Measurements from ENCODE around the gene PTPRN2. TPM values are rescaled to one million over a fixed set of nuclear protein-coding genes. Genes with fewer than 3 reads are reported as not detected.

Gene PTPRN2
- polyA plus RNA-seq, 1 of the 3 experiments (the other 2 are of a cell fraction): 4.0 TPM

DNA sequence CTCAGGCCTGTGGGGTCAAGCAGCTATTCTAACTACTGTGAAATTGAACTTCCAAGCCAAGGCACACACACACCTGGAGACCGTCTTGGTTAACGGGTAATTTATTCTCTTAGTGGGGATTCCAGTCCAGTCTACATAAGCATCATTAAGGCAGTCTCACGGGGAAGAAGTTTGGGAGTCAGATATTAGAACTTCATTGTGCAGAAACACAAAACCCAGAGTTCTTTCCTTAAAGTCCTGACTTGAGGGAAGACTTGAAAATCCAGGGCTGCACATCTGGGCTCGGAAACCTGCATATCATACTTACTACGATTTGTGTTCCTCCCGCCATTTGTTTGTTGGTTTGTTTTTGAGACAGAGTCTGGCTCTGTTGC, 112.0 kb downstream of the PTPRN2 start:
- POLR2A ChIA-PET: no interaction called here
- CTCF ChIA-PET: interaction anchor here (1.2 kb wide), 1 partner anchor 20 kb away, joined by 4 read pairs; no protein-coding TSS in a partner anchor
- Histone ChIP-seq H4K20me1 (ENCODE audit: insufficient read depth) (no peaks in the 10 kb centered on the region), H3K79me2 (ENCODE audit: insufficient read depth) (no peaks in the 10 kb centered on the region), H3K36me3 (replicated peaks in 1 of 2; ENCODE audit: control insufficient read depth in 1 of 2, insufficient read depth in 2 of 2, low read length in 1 of 2) (no peaks in the 10 kb centered on the region), H3K27ac (ENCODE audit: low read depth in 2 of 2, low read length in 1 of 2) (no peak overlapping the region), H3K9me2 (no peaks in the 10 kb centered on the region), H3F3A (replicated peaks; ENCODE audit: insufficient read depth) (no peaks in the 10 kb centered on the region), H3K27me3 (ENCODE audit: insufficient read depth) (no peaks in the 10 kb centered on the region), H3K9me3 (no peaks in the 10 kb centered on the region; the same call in 1 of the 2 replicates), H3K9ac (no peak overlapping the region), H3K4me2 (no peak overlapping the region), H3K4me1 (ENCODE audit: control insufficient read depth in 1 of 2, insufficient read depth in 2 of 2, low read depth in 1 of 2, low read length in 1 of 2) (peaks cover 0 to 9% of the 10 kb centered on the region in 2 experiments; a peak in 1 of 4 replicates), H2AFZ (ENCODE audit: low read depth) (no peak overlapping the region), H3K4me3 (ENCODE audit: low read depth in 2 of 2, low read length in 1 of 2) (no peak overlapping the region)
- 55% methylated on average over 6 of the region's 6 CpGs for WGBS (ENCODE audit: low lambda C conversion rate)
- DNase-seq: no peak
- no peak for TF ChIP-seq JUND (IDR thresholded peaks at IDR 0.05)
- TF ChIP-seq MEF2A (IDR thresholded peaks at IDR 0.05; ENCODE audit: borderline replicate concordance, low read depth): no peak
- no peak for TF ChIP-seq RCOR1 (IDR thresholded peaks at IDR 0.05; ENCODE audit: low read length)
- no peak for TF ChIP-seq CHD2 (IDR thresholded peaks at IDR 0.05; ENCODE audit: low read length, partially characterized antibody)
- TF ChIP-seq, protein P1, sequence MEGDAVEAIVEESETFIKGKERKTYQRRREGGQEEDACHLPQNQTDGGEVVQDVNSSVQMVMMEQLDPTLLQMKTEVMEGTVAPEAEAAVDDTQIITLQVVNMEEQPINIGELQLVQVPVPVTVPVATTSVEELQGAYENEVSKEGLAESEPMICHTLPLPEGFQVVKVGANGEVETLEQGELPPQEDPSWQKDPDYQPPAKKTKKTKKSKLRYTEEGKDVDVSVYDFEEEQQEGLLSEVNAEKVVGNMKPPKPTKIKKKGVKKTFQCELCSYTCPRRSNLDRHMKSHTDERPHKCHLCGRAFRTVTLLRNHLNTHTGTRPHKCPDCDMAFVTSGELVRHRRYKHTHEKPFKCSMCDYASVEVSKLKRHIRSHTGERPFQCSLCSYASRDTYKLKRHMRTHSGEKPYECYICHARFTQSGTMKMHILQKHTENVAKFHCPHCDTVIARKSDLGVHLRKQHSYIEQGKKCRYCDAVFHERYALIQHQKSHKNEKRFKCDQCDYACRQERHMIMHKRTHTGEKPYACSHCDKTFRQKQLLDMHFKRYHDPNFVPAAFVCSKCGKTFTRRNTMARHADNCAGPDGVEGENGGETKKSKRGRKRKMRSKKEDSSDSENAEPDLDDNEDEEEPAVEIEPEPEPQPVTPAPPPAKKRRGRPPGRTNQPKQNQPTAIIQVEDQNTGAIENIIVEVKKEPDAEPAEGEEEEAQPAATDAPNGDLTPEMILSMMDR (IDR thresholded peaks at IDR 0.05): no peak
- no peak for TF ChIP-seq TCF12 (IDR thresholded peaks at IDR 0.05)
- TF ChIP-seq, protein P2, sequence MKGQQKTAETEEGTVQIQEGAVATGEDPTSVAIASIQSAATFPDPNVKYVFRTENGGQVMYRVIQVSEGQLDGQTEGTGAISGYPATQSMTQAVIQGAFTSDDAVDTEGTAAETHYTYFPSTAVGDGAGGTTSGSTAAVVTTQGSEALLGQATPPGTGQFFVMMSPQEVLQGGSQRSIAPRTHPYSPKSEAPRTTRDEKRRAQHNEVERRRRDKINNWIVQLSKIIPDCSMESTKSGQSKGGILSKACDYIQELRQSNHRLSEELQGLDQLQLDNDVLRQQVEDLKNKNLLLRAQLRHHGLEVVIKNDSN (IDR thresholded peaks at IDR 0.05; ENCODE audit: borderline replicate concordance, low read depth): no peak
- TF ChIP-seq RFX5 (IDR thresholded peaks at IDR 0.05; ENCODE audit: low read length): no peak
- no peak for TF ChIP-seq GABPA (IDR thresholded peaks at IDR 0.05; ENCODE audit: low read depth)
- TF ChIP-seq, protein P3, sequence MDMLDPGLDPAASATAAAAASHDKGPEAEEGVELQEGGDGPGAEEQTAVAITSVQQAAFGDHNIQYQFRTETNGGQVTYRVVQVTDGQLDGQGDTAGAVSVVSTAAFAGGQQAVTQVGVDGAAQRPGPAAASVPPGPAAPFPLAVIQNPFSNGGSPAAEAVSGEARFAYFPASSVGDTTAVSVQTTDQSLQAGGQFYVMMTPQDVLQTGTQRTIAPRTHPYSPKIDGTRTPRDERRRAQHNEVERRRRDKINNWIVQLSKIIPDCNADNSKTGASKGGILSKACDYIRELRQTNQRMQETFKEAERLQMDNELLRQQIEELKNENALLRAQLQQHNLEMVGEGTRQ (IDR thresholded peaks at IDR 0.05; ENCODE audit: borderline replicate concordance, low read depth, low read length): no peak
- TF ChIP-seq, protein P4, sequence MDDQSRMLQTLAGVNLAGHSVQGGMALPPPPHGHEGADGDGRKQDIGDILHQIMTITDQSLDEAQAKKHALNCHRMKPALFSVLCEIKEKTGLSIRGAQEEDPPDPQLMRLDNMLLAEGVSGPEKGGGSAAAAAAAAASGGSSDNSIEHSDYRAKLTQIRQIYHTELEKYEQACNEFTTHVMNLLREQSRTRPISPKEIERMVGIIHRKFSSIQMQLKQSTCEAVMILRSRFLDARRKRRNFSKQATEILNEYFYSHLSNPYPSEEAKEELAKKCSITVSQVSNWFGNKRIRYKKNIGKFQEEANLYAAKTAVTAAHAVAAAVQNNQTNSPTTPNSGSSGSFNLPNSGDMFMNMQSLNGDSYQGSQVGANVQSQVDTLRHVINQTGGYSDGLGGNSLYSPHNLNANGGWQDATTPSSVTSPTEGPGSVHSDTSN (IDR thresholded peaks at IDR 0.05): no peak
- no peak for TF ChIP-seq RXRA (IDR thresholded peaks at IDR 0.05; ENCODE audit: borderline replicate concordance, low read depth)
- no peak for TF ChIP-seq FOSL2 (IDR thresholded peaks at IDR 0.05; ENCODE audit: borderline replicate concordance, low read depth)
